Loucy (cell line): ENCODE data around the gene SEMA5B.

ENCODE experiments used
- H2AFZ ChIP-seq: fragments of 200-600 bp; sonication (generic); 2 replicates; pipeline ENCODE4 v1.6.0; 2016; ENCODE audit warnings: antibody characterized with exemption, mild to moderate bottlenecking, low read length, moderate library complexity
- H3F3A ChIP-seq: fragments of 200-600 bp; 2 replicates; pipeline ENCODE4 v1.6.0; 2016; ENCODE audit warnings: antibody characterized with exemption, low read depth, mild to moderate bottlenecking
- H3K27me3 ChIP-seq: fragments of 200-600 bp; sonication (generic); 2 replicates; pipeline ENCODE4 v1.6.1; 2014; ENCODE audit warnings: low read length, mild to moderate bottlenecking; ENCODE audit not compliant: insufficient read depth, poor library complexity, severe bottlenecking
- H3K36me3 ChIP-seq: fragments of 200-600 bp; sonication (generic); 2 replicates; pipeline ENCODE4 v1.6.1; 2016; ENCODE audit warnings: low read length; ENCODE audit not compliant: insufficient read depth
- H3K4me1 ChIP-seq: fragments of 200-600 bp; sonication (generic); 2 replicates; pipeline ENCODE4 v1.5.1; 2014; ENCODE audit warnings: low read length, mild to moderate bottlenecking; ENCODE audit not compliant: insufficient read depth, poor library complexity, severe bottlenecking
- H3K4me2 ChIP-seq: fragments of 200-600 bp; sonication (generic); 2 replicates; pipeline ENCODE4 v1.6.0; 2014; ENCODE audit warnings: antibody characterized with exemption, low read length, low read depth, mild to moderate bottlenecking; ENCODE audit not compliant: poor library complexity, severe bottlenecking
- H3K4me3 ChIP-seq: fragments of 200-600 bp; sonication (generic); 2 replicates; pipeline ENCODE4 v1.5.1; 2014; ENCODE audit warnings: low read length, mild to moderate bottlenecking, mixed read lengths; ENCODE audit not compliant: poor library complexity, severe bottlenecking
- H3K79me2 ChIP-seq: fragments of 200-600 bp; sonication (generic); 2 replicates; pipeline ENCODE4 v1.6.1; 2014; ENCODE audit warnings: low read length; ENCODE audit not compliant: insufficient read depth
- H3K9ac ChIP-seq: fragments of 200-600 bp; sonication (generic); 2 replicates; pipeline ENCODE4 v1.6.0; 2014; ENCODE audit warnings: mild to moderate bottlenecking, low read depth, low read length, moderate library complexity; ENCODE audit not compliant: poor library complexity, severe bottlenecking
- H3K9me2 ChIP-seq: fragments of 200-600 bp; sonication (generic); replicated peaks from 2 replicates; pipeline ENCODE4 v1.6.1; 2016; ENCODE audit warnings: low read depth, low read length, mixed read lengths
- H3K9me3 ChIP-seq: fragments of 200-600 bp; sonication (generic); 2 replicates; pipeline ENCODE4 v1.6.1; 2014; ENCODE audit warnings: mild to moderate bottlenecking, antibody characterized with exemption, low read length, low read depth; ENCODE audit not compliant: insufficient read depth
- H4K20me1 ChIP-seq: fragments of 200-600 bp; sonication (generic); 2 replicates; pipeline ENCODE4 v1.6.0; 2014; ENCODE audit warnings: antibody characterized with exemption, low read length, mild to moderate bottlenecking; ENCODE audit not compliant: insufficient read depth, poor library complexity, severe bottlenecking
- EZH2phosphoT487 ChIP-seq: fragments of 200-600 bp; IDR thresholded peaks from 2 replicates; pipeline ENCODE4 v1.6.1; 2018; ENCODE audit warnings: antibody characterized with exemption, mild to moderate bottlenecking, moderate library complexity, borderline replicate concordance
- TF ChIP-seq, protein P1 (sequence below): fragments of 200-600 bp; sonication (generic); conservative IDR thresholded peaks from 2 replicates; pipeline ENCODE4 v1.5.1; 2014; ENCODE audit warnings: mild to moderate bottlenecking, antibody characterized with exemption, low read length

The SEMA5B gene

GRCh38 chr3:122882361-122882947 lies 145.1 kb downstream of the SEMA5B start:
- Histone ChIP-seq H4K20me1 (no peaks in the 10 kb centered on the region), H3K4me3 (no peak overlapping the region), H3F3A (no peaks in the 10 kb centered on the region), H3K79me2 (no peaks in the 10 kb centered on the region), H3K9ac (no peak overlapping the region), H3K4me1 (no peaks in the 10 kb centered on the region), H2AFZ (no peak overlapping the region), H3K36me3 (no peaks in the 10 kb centered on the region; the same call in 1 of the 2 replicates), H3K4me2 (no peak overlapping the region), H3K9me3 (no peaks in the 10 kb centered on the region), H3K27me3 (no peaks in the 10 kb centered on the region), H3K9me2 (no peaks in the 10 kb centered on the region)
- TF ChIP-seq, protein P1, sequence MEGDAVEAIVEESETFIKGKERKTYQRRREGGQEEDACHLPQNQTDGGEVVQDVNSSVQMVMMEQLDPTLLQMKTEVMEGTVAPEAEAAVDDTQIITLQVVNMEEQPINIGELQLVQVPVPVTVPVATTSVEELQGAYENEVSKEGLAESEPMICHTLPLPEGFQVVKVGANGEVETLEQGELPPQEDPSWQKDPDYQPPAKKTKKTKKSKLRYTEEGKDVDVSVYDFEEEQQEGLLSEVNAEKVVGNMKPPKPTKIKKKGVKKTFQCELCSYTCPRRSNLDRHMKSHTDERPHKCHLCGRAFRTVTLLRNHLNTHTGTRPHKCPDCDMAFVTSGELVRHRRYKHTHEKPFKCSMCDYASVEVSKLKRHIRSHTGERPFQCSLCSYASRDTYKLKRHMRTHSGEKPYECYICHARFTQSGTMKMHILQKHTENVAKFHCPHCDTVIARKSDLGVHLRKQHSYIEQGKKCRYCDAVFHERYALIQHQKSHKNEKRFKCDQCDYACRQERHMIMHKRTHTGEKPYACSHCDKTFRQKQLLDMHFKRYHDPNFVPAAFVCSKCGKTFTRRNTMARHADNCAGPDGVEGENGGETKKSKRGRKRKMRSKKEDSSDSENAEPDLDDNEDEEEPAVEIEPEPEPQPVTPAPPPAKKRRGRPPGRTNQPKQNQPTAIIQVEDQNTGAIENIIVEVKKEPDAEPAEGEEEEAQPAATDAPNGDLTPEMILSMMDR, result no peak
- no peak for TF ChIP-seq EZH2phosphoT487

GRCh38 chr3:122880624-122881023 lies 146.9 kb downstream of the SEMA5B start:
- TF ChIP-seq, protein P1, result no peak
- no peak for TF ChIP-seq EZH2phosphoT487
- Histone ChIP-seq H3F3A (no peaks in the 10 kb centered on the region; the same call in 1 of the 2 replicates), H3K36me3 (no peaks in the 10 kb centered on the region; the same call in 1 of the 2 replicates), H3K4me2 (no peak overlapping the region), H4K20me1 (no peaks in the 10 kb centered on the region), H3K27me3 (no peaks in the 10 kb centered on the region), H3K79me2 (no peaks in the 10 kb centered on the region), H2AFZ (no peak overlapping the region), H3K9me3 (no peaks in the 10 kb centered on the region), H3K4me1 (peaks cover 8% of the 10 kb centered on the region), H3K9me2 (no peaks in the 10 kb centered on the region), H3K4me3 (no peak overlapping the region), H3K9ac (no peak overlapping the region)

DNA sequence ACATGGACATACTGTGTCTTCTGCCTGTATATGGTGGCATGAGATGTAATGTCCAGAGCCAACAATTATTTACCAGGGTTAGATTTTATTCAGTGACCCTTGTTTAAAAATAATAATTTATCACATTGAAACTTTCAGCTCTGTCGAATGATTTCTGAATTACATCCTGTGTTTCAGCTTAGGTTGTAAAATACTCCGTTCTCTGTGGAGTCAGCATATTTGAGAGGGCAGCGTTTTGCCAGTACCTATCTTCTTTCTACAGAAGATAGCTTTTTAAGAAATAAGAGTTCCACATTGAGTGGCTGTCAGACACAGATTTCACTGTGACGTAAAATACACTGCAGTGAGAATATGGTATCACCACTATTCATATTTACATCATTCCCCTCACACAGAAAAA lies 147.4 kb downstream of the SEMA5B start:
- Histone ChIP-seq H3K27me3 (no peaks in the 10 kb centered on the region), H2AFZ (no peak overlapping the region), H3K4me3 (no peak overlapping the region), H3K79me2 (no peaks in the 10 kb centered on the region), H3K9me3 (no peaks in the 10 kb centered on the region), H3K36me3 (no peaks in the 10 kb centered on the region; the same call in 1 of the 2 replicates), H4K20me1 (no peaks in the 10 kb centered on the region), H3K9me2 (no peaks in the 10 kb centered on the region), H3K4me2 (no peak overlapping the region), H3F3A (no peaks in the 10 kb centered on the region; the same call in 1 of the 2 replicates), H3K9ac (no peak overlapping the region), H3K4me1 (peaks cover 8% of the 10 kb centered on the region)
- TF ChIP-seq, protein P1, result no peak
- no peak for TF ChIP-seq EZH2phosphoT487
